Measurements from ENCODE around the gene TMEM184A.

Gene TMEM184A

DNA sequence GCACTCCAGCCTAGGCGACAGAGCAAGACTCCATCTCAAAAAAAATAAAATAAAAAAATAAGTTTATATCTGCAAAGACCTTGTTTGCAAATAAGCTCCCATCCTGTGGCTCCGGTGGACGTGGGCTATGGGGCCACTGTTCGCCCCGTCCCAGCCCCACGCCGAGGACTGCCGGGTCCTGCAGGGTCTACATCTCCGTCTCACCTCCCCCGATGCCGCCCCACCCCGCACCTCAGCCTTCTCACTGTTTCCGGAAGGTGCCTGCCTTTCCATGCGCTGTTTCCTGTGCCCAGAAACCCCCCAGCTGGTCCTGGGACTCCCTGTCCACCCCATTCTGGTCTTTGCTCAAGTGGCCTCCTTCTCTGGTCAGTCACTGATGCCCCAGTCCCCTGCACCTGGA, 46.8 kb downstream of the TMEM184A start:
- TF ChIP-seq, protein P1, sequence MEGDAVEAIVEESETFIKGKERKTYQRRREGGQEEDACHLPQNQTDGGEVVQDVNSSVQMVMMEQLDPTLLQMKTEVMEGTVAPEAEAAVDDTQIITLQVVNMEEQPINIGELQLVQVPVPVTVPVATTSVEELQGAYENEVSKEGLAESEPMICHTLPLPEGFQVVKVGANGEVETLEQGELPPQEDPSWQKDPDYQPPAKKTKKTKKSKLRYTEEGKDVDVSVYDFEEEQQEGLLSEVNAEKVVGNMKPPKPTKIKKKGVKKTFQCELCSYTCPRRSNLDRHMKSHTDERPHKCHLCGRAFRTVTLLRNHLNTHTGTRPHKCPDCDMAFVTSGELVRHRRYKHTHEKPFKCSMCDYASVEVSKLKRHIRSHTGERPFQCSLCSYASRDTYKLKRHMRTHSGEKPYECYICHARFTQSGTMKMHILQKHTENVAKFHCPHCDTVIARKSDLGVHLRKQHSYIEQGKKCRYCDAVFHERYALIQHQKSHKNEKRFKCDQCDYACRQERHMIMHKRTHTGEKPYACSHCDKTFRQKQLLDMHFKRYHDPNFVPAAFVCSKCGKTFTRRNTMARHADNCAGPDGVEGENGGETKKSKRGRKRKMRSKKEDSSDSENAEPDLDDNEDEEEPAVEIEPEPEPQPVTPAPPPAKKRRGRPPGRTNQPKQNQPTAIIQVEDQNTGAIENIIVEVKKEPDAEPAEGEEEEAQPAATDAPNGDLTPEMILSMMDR (IDR thresholded peaks at IDR 0.05; ENCODE audit: borderline replicate concordance, control extremely low read depth, extremely low read depth, insufficient read depth, missing control alignments), result no peak
- in situ Hi-C loops (cut with MboI; ENCODE audit: low sequenced_read_pairs, unreplicated experiment), result no loop called here
- DNase-seq (ENCODE audit: low spot score), result no peak

GRCh38 chr7:1508277-1508758, 47.7 kb downstream of the TMEM184A start:
- TF ChIP-seq, protein P1 (IDR thresholded peaks at IDR 0.05; ENCODE audit: borderline replicate concordance, control extremely low read depth, extremely low read depth, insufficient read depth, missing control alignments), result no peak
- in situ Hi-C loops (cut with MboI; ENCODE audit: low sequenced_read_pairs, unreplicated experiment), result no loop called here
- no peak for DNase-seq (ENCODE audit: low spot score)

GRCh38 chr7:1505731-1506550, 50.1 kb downstream of the TMEM184A start:
- in situ Hi-C loops (cut with MboI; ENCODE audit: low sequenced_read_pairs, unreplicated experiment), result no loop called here
- TF ChIP-seq, protein P1 (IDR thresholded peaks at IDR 0.05; ENCODE audit: borderline replicate concordance, control extremely low read depth, extremely low read depth, insufficient read depth, missing control alignments), result no peak
- peak; percentile 64 for DNase-seq (ENCODE audit: low spot score)

- in situ Hi-C loops (cut with MboI; ENCODE audit: low sequenced_read_pairs, unreplicated experiment), result no loop called here
- TF ChIP-seq, protein P1 (IDR thresholded peaks at IDR 0.05; ENCODE audit: borderline replicate concordance, control extremely low read depth, extremely low read depth, insufficient read depth, missing control alignments), result peak; percentile 82
- peak; percentile 97 for DNase-seq (ENCODE audit: low spot score)
Observed at GRCh38 chr7:1503816-1504775, 51.9 kb downstream of the TMEM184A start, which contains the start of gene INTS1. Gene INTS1, minus strand, starts transcription at chr7:1504389. Its CDS starts 429 bp downstream, at chr7:1503960.

- DNase-seq (ENCODE audit: low spot score), result no peak
- in situ Hi-C loops (cut with MboI; ENCODE audit: low sequenced_read_pairs, unreplicated experiment), result no loop called here
- TF ChIP-seq, protein P1 (IDR thresholded peaks at IDR 0.05; ENCODE audit: borderline replicate concordance, control extremely low read depth, extremely low read depth, insufficient read depth, missing control alignments), result no peak
Observed at GRCh38 chr7:1503390-1503789, 52.6 kb downstream of the TMEM184A start.

DNA sequence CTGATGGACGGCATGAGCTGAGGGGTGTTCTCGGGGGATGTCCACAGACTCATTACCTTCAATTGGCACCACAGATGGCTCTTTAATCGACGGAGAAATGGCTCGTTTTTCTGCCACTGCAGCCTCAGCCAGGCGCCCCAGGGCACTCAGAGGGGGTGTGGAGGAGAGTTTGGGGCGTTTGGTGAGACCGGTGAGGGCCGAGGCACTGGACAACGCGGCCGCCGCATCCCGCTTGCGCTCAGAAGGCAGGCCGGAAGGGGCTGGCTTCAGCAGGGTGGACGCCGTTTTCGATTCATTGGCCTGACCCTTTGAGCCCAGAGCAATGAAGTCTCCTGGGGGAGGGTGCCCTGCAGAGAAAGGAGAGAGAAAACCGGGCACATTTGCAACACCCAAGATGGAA, 53.2 kb downstream of the TMEM184A start:
- in situ Hi-C loops (cut with MboI; ENCODE audit: low sequenced_read_pairs, unreplicated experiment), result no loop called here
- TF ChIP-seq, protein P1 (IDR thresholded peaks at IDR 0.05; ENCODE audit: borderline replicate concordance, control extremely low read depth, extremely low read depth, insufficient read depth, missing control alignments), result no peak
- no peak for DNase-seq (ENCODE audit: low spot score)

Data from GM13976 (cell line).